Mesendoderm (in vitro differentiated cells): Measurements from ENCODE around the gene NOP53.
"Not testable (repeated sequence)": the region's sequence is repeated elsewhere in the genome, so short reads cannot be mapped to it uniquely, and the experiment has no call there.

ENCODE experiments used
- DNase-seq: peaks from one replicate; pipeline ENCODE4 v3.0.0; 2013
- H2AK5ac ChIP-seq: 2 replicates; pipeline ENCODE4 v1.6.1; 2013; ENCODE audit warnings: low read length, inconsistent platforms
- H2BK120ac ChIP-seq: 2 replicates; pipeline ENCODE4 v1.6.1; 2013; ENCODE audit warnings: low read depth, mild to moderate bottlenecking, low read length, moderate library complexity, mixed read lengths
- H2BK15ac ChIP-seq: replicated peaks from 2 replicates; pipeline ENCODE4 v1.6.1; 2013; ENCODE audit warnings: low read depth, mild to moderate bottlenecking, moderate library complexity
- H2BK5ac ChIP-seq: 2 replicates; pipeline ENCODE4 v1.6.1; 2013; ENCODE audit warnings: low read length, inconsistent platforms
- H3K18ac ChIP-seq: 2 replicates; pipeline ENCODE4 v1.6.1; 2013; ENCODE audit warnings: mild to moderate bottlenecking, low read length, mixed read lengths
- H3K23ac ChIP-seq: one replicate; pipeline ENCODE4 v1.6.1; 2013; ENCODE audit warnings: low read length
- H3K27ac ChIP-seq: 2 replicates; pipeline ENCODE4 v1.5.1; 2013; ENCODE audit warnings: low read depth, mild to moderate bottlenecking, inconsistent platforms, low read length, moderate library complexity
- H3K27me3 ChIP-seq: 2 replicates; pipeline ENCODE4 v1.6.1; 2013; ENCODE audit warnings: low read length, control low read depth, mild to moderate bottlenecking, inconsistent platforms; ENCODE audit not compliant: insufficient read depth, poor library complexity
- H3K36me3 ChIP-seq: 2 replicates; pipeline ENCODE4 v1.6.1; 2013; ENCODE audit warnings: low read length, inconsistent platforms; ENCODE audit not compliant: control insufficient read depth, insufficient read depth
- H3K4ac ChIP-seq: one replicate; pipeline ENCODE4 v1.6.1; 2013; ENCODE audit warnings: low read depth, mild to moderate bottlenecking, low read length, moderate library complexity
- H3K4me1 ChIP-seq: 2 replicates; pipeline ENCODE4 v1.6.1; 2013; ENCODE audit warnings: low read depth, low read length, inconsistent platforms; ENCODE audit not compliant: control insufficient read depth
- H3K4me2 ChIP-seq: 2 replicates; pipeline ENCODE4 v1.6.1; 2013; ENCODE audit warnings: low read length
- H3K4me3 ChIP-seq: 2 replicates; pipeline ENCODE4 v1.5.1; 2013; ENCODE audit warnings: mild to moderate bottlenecking, low read length
- H3K56ac ChIP-seq: one replicate; pipeline ENCODE4 v1.6.1; 2013; ENCODE audit warnings: low read length
- H3K79me1 ChIP-seq: 2 replicates; pipeline ENCODE4 v1.6.1; 2013; ENCODE audit warnings: low read length, inconsistent platforms
- H3K79me2 ChIP-seq: 2 replicates; pipeline ENCODE4 v1.6.1; 2013; ENCODE audit warnings: mild to moderate bottlenecking, low read length; ENCODE audit not compliant: control insufficient read depth, insufficient read depth
- H3K9ac ChIP-seq: 2 replicates; pipeline ENCODE4 v1.6.1; 2013; ENCODE audit warnings: low read length, inconsistent platforms
- H4K5ac ChIP-seq: one replicate; pipeline ENCODE4 v1.6.1; 2013; ENCODE audit warnings: low read length
- H4K8ac ChIP-seq: one replicate; pipeline ENCODE4 v1.6.1; 2013; ENCODE audit warnings: low read depth, mild to moderate bottlenecking, control low read depth, low read length, moderate library complexity
- WGBS: extraction: QIAGEN DNeasy Blood & Tissue Kit; methylation state at CpG from one replicate; pipeline ENCODE4 v1.1.7; 2013; ENCODE audit warnings: low lambda C conversion rate, missing lambda C conversion rate; ENCODE audit not compliant: insufficient coverage; ENCODE audit errors: extremely low coverage; 5-methylcytosine and 5-hydroxymethylcytosine counted together

The NOP53 gene

DNA sequence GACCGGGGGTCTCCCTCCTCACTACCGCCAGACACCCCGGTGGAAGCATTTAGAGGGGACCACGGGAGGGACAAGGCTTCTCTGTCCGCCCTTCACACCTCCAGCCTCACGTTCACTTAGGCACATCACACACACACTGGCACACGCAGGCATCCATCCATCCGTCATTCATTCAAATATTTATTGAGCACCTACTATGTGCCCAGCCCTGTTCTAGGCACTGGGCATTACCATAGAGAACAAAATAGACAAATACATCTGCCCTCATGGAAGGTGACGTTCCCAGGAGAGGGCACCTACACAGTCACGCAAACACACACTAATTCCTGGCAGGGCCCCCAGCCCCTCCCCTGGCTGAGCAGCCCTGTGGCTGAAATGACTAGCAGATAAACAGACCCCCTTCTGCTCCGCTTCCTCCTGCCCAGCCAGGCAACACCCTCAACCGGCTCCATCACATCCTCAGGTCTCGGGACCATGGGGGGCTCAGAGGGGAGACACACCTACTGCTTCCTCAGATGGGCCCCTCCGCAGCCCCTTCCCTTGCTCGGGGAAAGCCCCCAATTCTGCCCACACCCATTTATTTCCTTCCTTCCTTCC, 3.7 kb upstream of the NOP53 start:
- no peak overlapping the region for H4K5ac ChIP-seq
- H2AK5ac ChIP-seq: no peak overlapping the region
- peaks cover 4% of the 10 kb centered on the region for H3K79me2 ChIP-seq
- H4K8ac ChIP-seq: no peak overlapping the region
- no peaks in the 10 kb centered on the region for H3K27me3 ChIP-seq
- no peak overlapping the region for H3K18ac ChIP-seq
- no peaks in the 10 kb centered on the region for H3K4me1 ChIP-seq
- H3K4me2 ChIP-seq: no peak overlapping the region
- H3K23ac ChIP-seq: no peak overlapping the region
- no peaks in the 10 kb centered on the region for H3K36me3 ChIP-seq
- no peak overlapping the region for H2BK15ac ChIP-seq
- no peak for DNase-seq
- no peak overlapping the region for H3K4ac ChIP-seq
- no peak overlapping the region for H2BK120ac ChIP-seq
- H3K79me1 ChIP-seq: peaks cover under 1% of the 10 kb centered on the region
- H3K4me3 ChIP-seq: no peak overlapping the region
- H3K27ac ChIP-seq: peak overlapping the region; percentile 37
- WGBS: no CpG with 5 or more reads among the region's 15 CpGs
- H2BK5ac ChIP-seq: no peak overlapping the region
- H3K9ac ChIP-seq: no peak overlapping the region
- H3K56ac ChIP-seq: no peak overlapping the region

DNA sequence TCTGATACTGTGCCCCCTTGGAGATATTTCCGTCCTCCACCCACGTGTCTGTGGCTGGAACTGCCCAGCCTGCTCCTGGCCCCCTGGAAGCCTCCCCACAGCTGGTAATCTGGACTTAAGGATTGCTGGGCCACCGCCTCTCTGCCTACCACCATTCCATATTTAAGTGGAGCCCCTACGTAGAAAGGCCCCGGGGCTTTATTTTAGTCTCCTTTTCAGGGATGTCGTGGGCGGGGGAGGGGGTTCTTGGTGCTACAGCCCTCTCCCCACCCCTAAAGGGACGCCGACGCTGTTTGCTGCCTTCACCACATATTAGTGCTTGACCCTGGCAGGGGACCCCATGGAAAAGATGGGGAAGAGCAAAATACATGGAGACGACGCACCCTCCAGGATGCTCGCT, 2.7 kb upstream of the NOP53 start:
- no peak for DNase-seq
- Histone ChIP-seq H3K18ac (peak overlapping the region; percentile 52), H3K4ac (no peak overlapping the region), H3K27me3 (no peaks in the 10 kb centered on the region), H3K27ac (peak overlapping the region; percentile 12), H3K79me1 (peaks cover 4% of the 10 kb centered on the region), H3K4me1 (no peaks in the 10 kb centered on the region), H2BK5ac (no peak overlapping the region), H3K4me2 (peak overlapping the region; percentile 97), H2BK120ac (no peak overlapping the region), H3K4me3 (no peak overlapping the region), H2BK15ac (no peak overlapping the region), H3K23ac (no peak overlapping the region), H4K8ac (peak overlapping the region; percentile 8), H3K79me2 (peaks cover 9% of the 10 kb centered on the region), H3K56ac (peak overlapping the region; percentile 97), H4K5ac (no peak overlapping the region), H3K36me3 (no peaks in the 10 kb centered on the region), H2AK5ac (no peak overlapping the region), H3K9ac (peak overlapping the region; percentile 89)
- no CpG with 5 or more reads among the region's 13 CpGs for WGBS

GRCh38 chr19:47746129-47746528, 783 bp downstream of the NOP53 start:
- H4K8ac ChIP-seq, H2AK5ac ChIP-seq, H3K4me1 ChIP-seq, H3K23ac ChIP-seq, H3K27me3 ChIP-seq, H4K5ac ChIP-seq, H3K4ac ChIP-seq, H3K18ac ChIP-seq, H3K4me3 ChIP-seq, H2BK15ac ChIP-seq, H2BK120ac ChIP-seq, H3K27ac ChIP-seq, DNase-seq, H2BK5ac ChIP-seq, H3K4me2 ChIP-seq: not testable (repeated sequence)
- Histone ChIP-seq H3K36me3 (peaks cover 14% of the 10 kb centered on the region), H3K56ac (peak overlapping the region; percentile 84), H3K79me2 (peaks cover 19% of the 10 kb centered on the region), H3K79me1 (peaks cover 11% of the 10 kb centered on the region), H3K9ac (peak overlapping the region; percentile 58)
- WGBS: no CpG with 5 or more reads among the region's 17 CpGs

- Histone ChIP-seq H3K23ac (no peak overlapping the region), H2BK5ac (no peak overlapping the region), H3K4me1 (no peaks in the 10 kb centered on the region), H3K56ac (no peak overlapping the region), H4K8ac (no peak overlapping the region), H2BK15ac (no peak overlapping the region), H3K9ac (no peak overlapping the region), H4K5ac (no peak overlapping the region), H3K18ac (no peak overlapping the region), H3K79me1 (peaks cover 11% of the 10 kb centered on the region), H3K27ac (no peak overlapping the region), H3K4me2 (no peak overlapping the region), H3K79me2 (peaks cover 19% of the 10 kb centered on the region), H3K4me3 (no peak overlapping the region), H3K36me3 (peaks cover 28% of the 10 kb centered on the region), H2BK120ac (no peak overlapping the region), H2AK5ac (no peak overlapping the region), H3K4ac (no peak overlapping the region), H3K27me3 (no peaks in the 10 kb centered on the region)
- WGBS: no CpG with 5 or more reads among the region's 3 CpGs
- no peak for DNase-seq
These were observed 4.0 kb downstream of the NOP53 start for GRCh38 chr19:47749326-47749725.

GRCh38 chr19:47750752-47751151, 5.4 kb downstream of the NOP53 start:
- Histone ChIP-seq H3K23ac (no peak overlapping the region), H3K4me3 (no peak overlapping the region), H4K8ac (no peak overlapping the region), H3K79me2 (peaks cover 19% of the 10 kb centered on the region), H4K5ac (no peak overlapping the region), H3K36me3 (peaks cover 31% of the 10 kb centered on the region), H2BK5ac (no peak overlapping the region), H2BK120ac (no peak overlapping the region), H3K79me1 (peaks cover 11% of the 10 kb centered on the region), H3K4ac (no peak overlapping the region), H3K56ac (no peak overlapping the region), H3K18ac (no peak overlapping the region), H3K4me1 (no peaks in the 10 kb centered on the region), H3K4me2 (no peak overlapping the region), H3K27me3 (no peaks in the 10 kb centered on the region), H3K27ac (no peak overlapping the region), H2AK5ac (no peak overlapping the region), H2BK15ac (no peak overlapping the region), H3K9ac (no peak overlapping the region)
- no peak for DNase-seq
- WGBS: no CpG with 5 or more reads among the region's 18 CpGs
